GM23338 (cell line): ENCODE data around the gene ZNF518B. TPM values are rescaled to one million over a fixed set of nuclear protein-coding genes. Genes with fewer than 3 reads are reported as not detected.

Experiments
- ATAC-seq: fragments of 200-7000 bp; cut with Tn5 transposase; 3 replicates; pipeline ENCODE4 v1.9.1; 2020
- DNase-seq: peaks from one replicate; pipeline ENCODE4 v3.0.0-alpha.2; 2015; ENCODE audit warnings: low spot score
- H2AFZ ChIP-seq: fragments of 200-600 bp; sonication (generic); 2 replicates; pipeline ENCODE4 v1.8.0; 2016; ENCODE audit warnings: antibody characterized with exemption, mild to moderate bottlenecking, moderate library complexity
- H3F3A ChIP-seq: fragments of 200-600 bp; sonication (generic); replicated peaks from 2 replicates; pipeline ENCODE4 v1.8.0; 2017; ENCODE audit warnings: antibody characterized with exemption, mixed run types, low read depth
- H3K27ac ChIP-seq: fragments of 200-600 bp; sonication (generic); 2 replicates; pipeline ENCODE4 v1.6.1; 2016; ENCODE audit warnings: low read depth
- H3K27me3 ChIP-seq: fragments of 200-600 bp; sonication (generic); 2 replicates; pipeline ENCODE4 v1.8.0; 2016; ENCODE audit warnings: mild to moderate bottlenecking, mixed run types, moderate library complexity; ENCODE audit not compliant: insufficient read depth
- H3K36me3 ChIP-seq: fragments of 200-600 bp; sonication (generic); 2 replicates; pipeline ENCODE4 v1.8.0; 2016; ENCODE audit warnings: mild to moderate bottlenecking; ENCODE audit not compliant: insufficient read depth
- H3K4me1 ChIP-seq: fragments of 200-600 bp; sonication (generic); 2 replicates; pipeline ENCODE4 v1.8.0; 2016; ENCODE audit warnings: mild to moderate bottlenecking, moderate library complexity; ENCODE audit not compliant: insufficient read depth
- H3K4me2 ChIP-seq: fragments of 200-600 bp; sonication (generic); 2 replicates; pipeline ENCODE4 v1.7.1; 2017; ENCODE audit warnings: mixed run types
- H3K4me3 ChIP-seq: fragments of 200-600 bp; sonication (generic); 2 replicates; pipeline ENCODE4 v1.6.1; 2016; ENCODE audit warnings: mixed run types
- H3K79me2 ChIP-seq: fragments of 200-600 bp; sonication (generic); replicated peaks from 2 replicates; pipeline ENCODE4 v1.8.0; 2017; ENCODE audit warnings: mild to moderate bottlenecking; ENCODE audit not compliant: insufficient read depth
- H3K9me2 ChIP-seq: fragments of 200-600 bp; sonication (generic); 2 replicates; pipeline ENCODE4 v1.8.0; 2017; ENCODE audit not compliant: insufficient read depth
- H4K20me1 ChIP-seq: fragments of 200-600 bp; sonication (generic); replicated peaks from 2 replicates; pipeline ENCODE4 v1.8.0; 2017; ENCODE audit warnings: mild to moderate bottlenecking; ENCODE audit not compliant: insufficient read depth
- H3K27ac Mint-ChIP-seq: 2 replicates; pipeline ENCODE4 v1.8.0; 2020; ENCODE audit warnings: inconsistent platforms, mild to moderate bottlenecking, moderate library complexity, mixed read lengths
- H3K27me3 Mint-ChIP-seq: 3 replicates; pipeline ENCODE4 v1.8.0; 2022; ENCODE audit warnings: low read depth, mild to moderate bottlenecking, moderate library complexity, mixed read lengths, inconsistent platforms; ENCODE audit not compliant: insufficient read depth, poor library complexity
- H3K36me3 Mint-ChIP-seq: 3 replicates; pipeline ENCODE4 v1.8.0; 2021; ENCODE audit warnings: low read depth, mild to moderate bottlenecking, inconsistent platforms, moderate library complexity, mixed read lengths
- H3K4me1 Mint-ChIP-seq: 3 replicates; pipeline ENCODE4 v1.8.0; 2020; ENCODE audit warnings: mild to moderate bottlenecking, inconsistent platforms, mixed read lengths
- H3K4me3 Mint-ChIP-seq: 3 replicates; pipeline ENCODE4 v1.8.0; 2021; ENCODE audit warnings: moderate library complexity, mild to moderate bottlenecking, inconsistent platforms, mixed read lengths
- H3K9me3 Mint-ChIP-seq: 3 replicates; pipeline ENCODE4 v1.8.0; 2020; ENCODE audit warnings: moderate library complexity, mild to moderate bottlenecking, inconsistent platforms, mixed read lengths
- CTCF ChIP-seq, 2 experiments: fragments of 200-600 bp in 1 of 2; sonication (generic) in 1 of 2; conservative IDR thresholded peaks; 2 replicates each; pipeline versions ENCODE4 v1.5.1 to v1.6.1; 2016 to 2017; ENCODE audit warnings: antibody characterized with exemption in 2 of 2, low read depth in 2 of 2, mild to moderate bottlenecking in 2 of 2, moderate library complexity in 1 of 2
- ETS1 ChIP-seq: IDR thresholded peaks from 2 replicates; pipeline ENCODE4 v1.6.1; 2016; ENCODE audit warnings: antibody characterized with exemption
- EZH2 ChIP-seq: fragments of 200-600 bp; sonication (generic); IDR thresholded peaks from one replicate; pipeline ENCODE4 v1.8.0; 2017; ENCODE audit warnings: antibody characterized with exemption, mild to moderate bottlenecking, low read depth; ENCODE audit not compliant: unreplicated experiment
- EZH2phosphoT487 ChIP-seq: fragments of 200-600 bp; sonication (generic); IDR thresholded peaks from one replicate; pipeline ENCODE4 v1.8.1; 2018; ENCODE audit warnings: antibody characterized with exemption; ENCODE audit not compliant: unreplicated experiment
- JUNB ChIP-seq: IDR thresholded peaks from one replicate; pipeline ENCODE4 v1.6.1; 2016; ENCODE audit warnings: antibody characterized with exemption; ENCODE audit not compliant: unreplicated experiment
- REST ChIP-seq: IDR thresholded peaks from one replicate; pipeline ENCODE4 v1.6.1; 2018; ENCODE audit warnings: antibody characterized with exemption; ENCODE audit not compliant: unreplicated experiment
- STAT1 ChIP-seq: IDR thresholded peaks from one replicate; pipeline ENCODE4 v1.6.1; 2016; ENCODE audit warnings: antibody characterized with exemption; ENCODE audit not compliant: unreplicated experiment
- polyA plus RNA-seq: library from polyadenylated mRNA; unstranded; fragments of >200 nt; fragmentation: Nextera tagmentation; extraction: Ambion mirVana; gene quantifications from 2 replicates; pipeline ENCODE4 v1.2.1, GENCODE V29; 2016
- total RNA-seq: library from RNA; depleted of rRNA; stranded (reverse); fragments of >200 nt; shearing (Covaris generic); gene quantifications from 2 replicates; pipeline ENCODE4 v1.2.3, GENCODE V29; 2014

The ZNF518B gene
- total and polyA plus RNA-seq, 2 experiments from 2014 or later = 2.9 to 10.8 TPM

GRCh38 chr4:10442976-10443375 lies 14.2 kb downstream of the ZNF518B start (continued):
- no peak for TF ChIP-seq REST

- Histone ChIP-seq H3K4me1 (peaks cover 10% of the 10 kb centered on the region; the same call in 1 of the 2 replicates), H3K36me3 (no peaks in the 10 kb centered on the region; the same call in 1 of the 2 replicates), H3F3A (no peaks in the 10 kb centered on the region), H3K79me2 (no peaks in the 10 kb centered on the region), H3K4me2 (no peak overlapping the region), H3K27ac (no peak overlapping the region), H3K27me3 (no peaks in the 10 kb centered on the region), H3K4me3 (no peak overlapping the region), H2AFZ (no peak overlapping the region), H3K9me2 (no peaks in the 10 kb centered on the region), H4K20me1 (no peaks in the 10 kb centered on the region)
- Mint-ChIP-seq H3K27ac (no peak overlapping the region), H3K36me3 (peaks cover 34% of the 10 kb centered on the region; the same call in 2 of the 3 replicates), H3K9me3 (no peaks in the 10 kb centered on the region), H3K27me3 (peaks cover 2% of the 10 kb centered on the region), H3K4me1 (peaks cover 14% of the 10 kb centered on the region), H3K4me3 (no peak overlapping the region)
- ATAC-seq (peak; percentile 63), DNase-seq (peak; percentile 28)
- no peak for TF ChIP-seq CTCF (conservative IDR thresholded peaks at IDR 0.05; ENCODE audit: low read depth in 2 of 2)
- TF ChIP-seq EZH2phosphoT487 = no peak
- TF ChIP-seq ETS1 = no peak
- TF ChIP-seq STAT1 = no peak
- no peak for TF ChIP-seq JUNB
- no peak for TF ChIP-seq REST
- no peak for TF ChIP-seq EZH2
Observed at GRCh38 chr4:10441512-10441911, 15.7 kb downstream of the ZNF518B start.
